T-helper 2 cell (primary cell): ENCODE results near the gene ITGB8.

ENCODE experiments used
- DNase-seq, 5 experiments: peaks; one replicate each; pipeline versions ENCODE4 v3.0.0 to v3.0.0-alpha.2; 2012 to 2022

The ITGB8 gene

DNA sequence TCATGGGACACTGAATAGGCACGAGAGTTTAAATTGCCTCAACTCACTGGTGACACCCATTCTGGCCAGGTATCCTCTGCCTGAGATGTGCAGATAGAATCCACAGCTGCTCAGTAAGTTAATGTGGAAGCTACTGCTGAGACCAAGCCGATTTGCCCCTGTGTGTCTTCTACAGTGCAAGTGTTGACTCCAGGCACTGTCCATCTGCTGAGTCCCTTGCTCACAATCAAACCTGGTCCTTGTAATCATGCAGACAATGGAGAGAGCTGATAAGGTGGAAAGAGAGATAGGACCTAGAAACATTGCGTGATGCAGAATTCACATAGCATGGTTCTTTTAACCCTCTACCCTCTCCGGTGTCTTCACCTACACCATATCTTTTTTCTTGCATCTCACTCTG, 101.4 kb downstream of the ITGB8 start:
- DNase-seq = no peak

DNA sequence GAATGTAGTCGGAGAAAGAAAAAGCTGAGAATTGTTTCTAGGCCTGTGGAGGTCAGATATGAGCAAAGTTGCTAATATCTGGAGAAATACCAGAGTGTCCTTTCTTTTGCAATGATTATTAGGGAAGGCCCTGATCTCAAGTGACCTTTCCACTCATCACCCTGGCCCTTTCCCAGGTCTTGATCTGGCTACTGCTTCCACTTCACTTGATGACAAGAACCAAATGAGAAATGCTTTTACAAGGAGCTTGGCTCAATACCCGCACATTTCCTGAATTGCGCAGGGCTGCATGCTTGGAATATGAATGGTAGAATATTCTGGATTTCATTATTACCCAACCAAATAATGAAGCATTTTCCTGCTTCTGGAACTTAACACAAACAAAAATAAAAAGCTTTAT, 104.6 kb downstream of the ITGB8 start:
- DNase-seq = no peak

DNA sequence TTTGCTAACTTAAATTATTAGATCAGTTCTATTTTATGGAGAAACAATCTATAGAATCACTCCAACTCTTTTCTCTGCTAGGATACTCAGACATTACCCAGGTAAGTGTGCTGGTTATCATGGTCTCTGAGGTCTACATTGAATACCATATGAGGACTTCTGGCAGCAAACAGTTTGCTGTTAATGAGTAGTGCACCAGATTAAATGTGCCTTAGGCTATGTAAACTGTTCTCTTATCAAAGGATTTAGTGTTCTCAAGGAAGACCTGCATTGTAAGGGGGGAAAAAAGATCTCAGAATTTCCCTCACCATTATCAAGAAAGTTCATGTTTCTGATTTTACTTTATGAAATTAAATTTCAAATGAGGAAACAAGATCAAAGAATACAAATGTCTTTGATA, 107.5 kb downstream of the ITGB8 start:
- DNase-seq = no peak

DNA sequence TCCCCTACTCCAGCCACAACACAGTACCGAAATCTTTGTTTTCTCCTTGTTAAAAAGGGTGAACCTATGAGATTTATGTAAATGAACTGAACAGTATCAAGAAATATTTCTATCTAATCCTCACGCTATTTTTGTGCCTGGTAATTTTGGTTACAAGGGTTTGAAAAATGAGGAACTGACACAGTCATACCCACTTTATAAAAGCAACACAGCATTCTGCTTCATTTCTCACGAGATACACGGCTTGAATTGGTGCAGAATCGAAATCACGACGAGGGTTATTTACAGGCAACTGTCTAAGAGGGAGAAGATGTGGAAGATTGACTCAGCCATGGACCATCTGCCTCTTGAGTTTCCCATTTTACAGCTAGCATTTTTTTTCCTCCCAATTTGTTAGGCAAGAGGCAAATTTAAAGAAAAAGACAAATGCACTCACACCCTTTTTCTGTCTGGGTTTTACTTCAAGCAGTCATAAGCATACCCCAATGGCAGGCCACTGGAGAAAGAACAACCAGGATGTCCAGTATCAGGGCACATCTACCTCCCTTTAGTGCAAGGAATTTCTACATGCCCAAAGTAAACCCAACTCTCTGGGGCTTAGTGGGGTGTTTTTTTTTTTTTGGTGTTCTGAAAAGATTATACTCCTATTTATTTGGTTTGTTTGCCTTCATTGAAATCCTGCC, 108.1 kb downstream of the ITGB8 start:
- no peak for DNase-seq

DNA sequence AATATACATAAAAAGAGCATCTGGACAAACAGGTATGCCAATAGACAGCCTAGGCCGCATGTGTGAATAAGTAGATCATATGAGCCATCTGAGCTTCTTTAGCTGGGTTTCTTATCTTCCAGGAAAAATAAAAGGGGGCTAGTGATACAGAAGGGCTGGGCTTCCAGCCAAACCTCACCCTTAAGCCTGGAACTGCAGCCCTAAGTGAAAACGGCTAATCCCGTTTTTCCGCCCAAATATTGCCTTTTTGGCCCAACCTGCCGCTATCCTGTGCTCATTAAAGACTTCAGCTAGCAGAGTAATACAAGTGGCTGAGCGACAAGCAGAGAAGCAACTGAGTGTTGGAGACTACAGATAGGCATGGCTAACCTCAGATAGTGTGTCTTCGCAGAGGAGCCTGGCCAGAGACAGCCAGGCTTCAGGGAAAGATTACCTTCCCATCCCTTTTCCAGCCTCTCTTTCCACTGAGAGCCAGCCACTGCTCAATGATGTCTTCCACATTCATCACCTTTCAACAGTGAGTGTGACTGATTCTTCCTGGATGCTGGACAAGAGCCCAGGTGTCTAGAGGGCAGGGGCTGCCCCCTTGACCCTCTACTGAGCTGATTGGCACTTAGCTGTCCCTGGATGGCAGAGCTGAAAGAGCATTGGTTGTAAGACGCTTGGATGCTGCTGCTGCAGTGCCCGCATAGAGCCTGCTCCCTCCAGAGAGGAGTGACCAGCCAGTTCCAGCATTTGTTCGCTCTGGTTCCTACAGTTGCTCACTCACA, 108.9 kb downstream of the ITGB8 start:
- no peak for DNase-seq

DNA sequence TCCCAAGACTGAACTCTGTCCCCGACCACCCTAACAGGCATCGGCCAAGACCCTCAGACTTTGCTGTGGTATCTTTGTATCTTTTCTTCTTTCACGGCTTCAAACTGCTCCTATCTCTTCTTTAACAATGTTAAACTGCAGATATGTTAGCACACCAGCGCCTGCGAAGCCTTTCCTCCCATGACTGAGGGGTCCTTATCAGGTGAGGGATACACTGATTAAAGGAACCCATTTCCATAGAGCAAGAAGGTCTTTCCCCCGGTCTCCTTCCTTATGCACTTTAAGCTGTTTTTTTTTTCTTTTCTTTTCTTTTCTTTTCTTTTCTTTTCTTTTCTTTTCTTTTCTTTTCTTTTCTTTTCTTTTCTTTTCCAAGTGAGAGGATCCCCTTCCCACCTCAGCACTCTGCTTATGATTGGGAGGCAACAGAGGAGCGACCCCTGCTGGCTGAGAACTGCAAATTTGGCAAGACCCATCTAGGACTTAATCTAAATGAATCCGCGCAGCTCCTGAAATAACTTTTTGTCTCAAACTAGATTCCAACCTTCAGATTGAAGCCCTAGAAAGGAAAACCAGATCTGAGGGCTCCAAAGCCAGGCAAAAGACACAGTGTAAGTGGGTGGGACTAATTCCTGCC, 109.9 kb downstream of the ITGB8 start:
- DNase-seq = peak in 1 of 5 experiments; percentile 10

DNA sequence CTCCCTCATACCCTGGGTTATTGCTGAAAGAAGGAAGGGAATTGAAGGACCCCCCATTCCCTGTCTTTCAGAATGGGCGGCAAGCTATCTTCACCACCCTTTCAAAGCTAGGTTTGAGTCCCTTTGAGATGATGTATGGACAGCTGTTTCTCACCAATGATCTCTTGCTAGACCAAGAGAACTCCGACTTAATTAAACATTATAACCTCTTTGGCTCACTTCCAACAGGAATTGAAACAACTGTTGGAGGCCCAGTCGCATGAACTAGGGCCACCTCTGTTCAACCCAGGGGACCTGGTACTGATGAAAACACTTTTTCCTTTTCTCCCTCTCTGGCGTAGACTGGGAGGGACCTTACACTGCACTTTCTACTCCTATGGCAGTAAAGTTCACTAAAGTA, 110.6 kb downstream of the ITGB8 start:
- no peak for DNase-seq

DNA sequence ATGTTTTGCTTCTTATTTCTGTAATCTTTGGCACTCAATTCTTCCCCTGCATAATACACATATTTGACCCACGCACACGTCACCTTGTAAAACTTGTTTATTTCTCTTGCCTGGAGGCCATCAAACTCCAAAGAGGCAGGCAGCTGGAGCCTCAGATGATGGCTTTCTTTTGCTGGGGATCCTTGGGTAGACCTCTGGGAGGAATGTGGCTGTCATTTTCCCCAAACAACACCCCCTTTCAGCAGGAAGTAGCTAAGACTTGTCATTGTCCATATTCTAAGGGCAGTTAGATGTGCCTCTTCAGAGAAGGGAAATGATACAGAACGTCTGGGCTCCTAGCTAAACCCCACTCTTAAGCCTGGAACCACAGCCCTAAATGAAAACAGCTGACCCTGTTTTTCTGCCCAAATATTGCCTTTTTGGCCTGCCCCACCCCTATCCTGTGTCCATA, 111.3 kb downstream of the ITGB8 start:
- DNase-seq = no peak

DNA sequence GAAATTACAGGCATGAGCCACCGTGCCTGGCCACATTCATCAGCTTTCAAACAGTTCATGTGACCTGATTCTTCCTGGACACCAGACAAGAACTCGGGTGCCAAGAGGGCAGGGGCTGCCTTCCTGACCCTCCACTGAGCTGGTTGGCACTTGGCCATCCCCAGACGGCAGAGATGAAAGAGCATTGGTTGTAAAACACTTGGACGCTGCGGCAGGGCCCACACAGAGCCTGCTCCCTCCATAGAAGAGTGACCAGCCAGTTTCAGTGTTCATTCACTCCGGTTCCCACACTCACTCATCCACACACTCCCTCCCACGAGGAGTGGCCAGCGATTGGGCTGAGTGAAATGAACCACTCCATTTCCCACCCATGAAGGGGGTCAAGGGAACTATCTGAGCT, 112.3 kb downstream of the ITGB8 start:
- DNase-seq = no peak

DNA sequence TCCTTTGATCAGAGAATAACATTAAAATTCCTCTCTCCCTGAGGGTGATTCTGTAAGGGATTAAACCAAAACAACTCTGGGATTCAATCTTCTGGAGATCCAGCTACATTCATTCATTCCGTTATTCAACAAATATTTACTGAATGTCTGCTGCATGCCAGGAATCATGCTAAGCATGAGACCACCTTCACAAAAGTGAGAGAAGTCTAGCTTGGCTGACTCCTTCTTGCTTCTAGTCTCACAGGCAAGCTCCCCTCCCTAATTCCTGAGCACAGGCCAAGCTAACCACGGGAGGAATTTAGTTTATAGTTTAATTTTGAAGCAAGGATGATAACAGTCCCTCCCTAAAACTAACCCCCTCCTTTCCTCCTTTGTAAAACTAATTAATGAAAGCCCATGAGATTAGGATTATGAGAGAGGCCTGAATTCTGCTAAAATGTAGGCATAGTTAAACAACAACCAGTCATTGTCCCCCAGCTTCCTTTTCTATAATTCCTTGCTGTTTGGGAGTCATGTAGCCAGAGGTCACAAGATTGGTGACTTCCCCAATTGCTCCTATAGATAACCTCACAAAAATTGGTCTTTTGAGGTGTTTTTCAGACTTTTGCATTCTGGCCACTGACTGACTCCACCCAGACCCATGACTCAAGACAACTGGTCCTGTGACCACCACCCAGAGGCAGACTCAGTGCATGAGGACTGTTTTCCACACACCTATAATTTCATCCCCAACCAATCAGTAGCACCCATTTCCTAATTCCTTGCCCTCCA, 113.5 kb downstream of the ITGB8 start:
- no peak for DNase-seq

DNA sequence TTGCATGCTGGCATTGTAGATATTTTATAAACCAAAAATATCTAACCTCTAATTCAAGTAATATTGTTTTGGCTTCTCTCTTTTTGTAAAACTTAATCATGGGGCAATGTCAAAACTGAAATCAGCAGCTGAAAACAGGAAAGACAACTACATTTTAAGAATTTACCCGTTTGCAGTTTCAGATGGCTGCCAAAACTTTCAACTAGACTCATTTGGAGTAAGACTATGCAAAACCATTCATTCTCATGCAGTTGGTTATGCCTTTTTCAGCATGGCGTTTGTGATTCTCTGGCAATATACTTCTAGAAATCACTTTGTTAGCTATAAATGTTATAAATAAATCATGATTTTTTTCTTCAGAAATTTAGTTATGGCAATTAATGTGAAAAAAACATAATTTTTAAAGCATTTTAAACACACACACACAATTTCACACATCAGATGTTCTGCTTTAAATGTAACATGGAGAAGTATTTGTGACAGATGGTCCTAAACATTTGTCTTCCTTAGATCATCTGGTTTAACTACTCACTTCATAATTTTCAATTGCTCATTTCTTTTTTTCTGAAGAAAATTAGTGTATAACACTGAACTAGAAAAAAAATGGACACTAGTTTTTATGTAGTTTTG, 116.4 kb downstream of the ITGB8 start:
- DNase-seq = no peak

DNA sequence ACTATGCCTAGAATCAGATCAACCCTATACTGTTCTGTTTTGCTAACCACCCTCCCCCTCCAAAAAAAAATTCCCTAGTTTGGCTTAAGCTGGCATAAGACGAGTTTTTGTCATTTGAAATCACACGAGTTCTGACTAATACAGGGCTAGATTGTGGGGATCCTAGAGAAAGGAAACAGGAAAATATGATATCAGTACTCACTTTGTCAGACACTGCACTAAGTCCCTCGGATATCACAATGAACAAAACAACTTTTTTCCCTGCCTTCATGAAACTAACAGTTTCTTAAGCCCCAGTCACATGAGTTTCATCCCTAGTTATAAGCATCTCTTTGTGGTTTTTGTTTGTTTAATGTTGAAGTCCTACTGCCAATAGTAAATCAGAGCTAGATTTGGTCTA, 118.5 kb downstream of the ITGB8 start:
- no peak for DNase-seq

DNA sequence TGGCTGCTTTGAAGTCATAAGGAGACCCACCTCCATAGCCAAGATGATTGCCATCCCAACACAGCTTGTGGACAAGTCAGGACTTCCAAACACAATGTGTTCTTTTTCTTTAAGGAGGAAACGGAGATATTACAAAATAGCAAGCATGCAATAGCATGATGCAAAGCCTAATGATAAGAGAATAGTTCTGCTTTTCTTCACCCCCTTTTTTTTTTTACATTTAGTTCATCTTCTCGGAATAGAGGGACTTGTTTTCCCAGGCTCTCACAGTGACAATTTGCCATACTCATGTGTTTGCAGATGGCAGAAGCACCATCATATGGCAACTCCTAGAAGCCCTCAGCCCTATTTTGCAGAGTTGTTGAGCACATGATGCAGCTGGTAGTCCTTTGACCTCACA, 119.8 kb downstream of the ITGB8 start:
- no peak for DNase-seq

DNA sequence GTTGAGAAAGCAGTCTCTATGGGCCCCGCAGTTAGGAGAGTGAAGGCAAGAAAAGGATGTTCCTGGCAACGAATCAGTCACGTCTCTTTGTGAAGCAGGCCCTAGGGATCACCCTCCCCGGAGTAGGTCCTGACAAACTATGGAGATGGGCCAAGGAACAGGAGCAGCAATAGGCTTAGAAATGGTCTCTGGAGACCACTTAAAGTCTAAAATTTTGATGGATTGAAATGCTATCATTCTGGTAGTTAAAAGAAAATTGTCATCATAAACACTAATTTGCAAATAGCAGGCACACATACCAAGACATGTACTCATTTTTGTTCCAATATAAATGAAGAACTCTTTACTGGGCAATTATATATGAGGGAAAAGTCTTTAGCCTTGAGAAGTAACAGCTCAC, 123.5 kb downstream of the ITGB8 start:
- no peak for DNase-seq

DNA sequence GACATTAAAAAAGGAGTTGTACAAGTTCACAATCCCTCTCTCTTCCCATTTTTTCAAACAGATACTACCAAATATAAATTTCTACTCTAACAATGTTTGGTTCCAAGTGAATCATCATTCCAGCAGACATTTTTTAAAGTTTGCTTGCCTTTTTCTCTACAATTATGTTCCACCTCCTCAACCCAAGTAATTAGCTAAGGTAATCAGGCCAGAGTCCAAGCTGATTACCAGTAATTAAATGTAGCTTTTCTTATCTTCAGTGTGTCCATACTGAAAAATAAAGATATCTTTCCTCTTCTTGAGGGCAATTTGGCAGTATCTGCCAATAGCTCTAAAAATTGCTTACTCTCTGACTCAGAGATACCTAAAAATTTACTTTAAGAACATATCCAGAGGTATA, 126.0 kb downstream of the ITGB8 start:
- no peak for DNase-seq

DNA sequence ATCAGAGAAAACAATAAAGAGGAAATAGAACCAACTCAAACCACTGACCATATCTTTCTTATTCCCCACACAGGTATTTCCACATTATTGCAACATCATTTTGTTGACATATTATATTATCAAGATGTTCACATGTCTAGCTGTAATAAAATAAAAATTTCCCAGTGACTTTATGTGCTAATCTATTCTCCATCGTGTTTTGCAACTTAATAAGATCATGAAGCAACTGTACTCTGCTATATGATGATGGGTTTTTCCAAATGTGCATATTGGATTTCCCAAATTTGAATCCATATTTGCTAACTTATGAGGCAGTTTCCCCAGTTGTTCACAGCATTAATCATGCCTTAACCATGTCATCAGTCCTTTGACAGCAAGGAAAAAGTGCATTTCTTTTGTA, 127.8 kb downstream of the ITGB8 start:
- no peak for DNase-seq

DNA sequence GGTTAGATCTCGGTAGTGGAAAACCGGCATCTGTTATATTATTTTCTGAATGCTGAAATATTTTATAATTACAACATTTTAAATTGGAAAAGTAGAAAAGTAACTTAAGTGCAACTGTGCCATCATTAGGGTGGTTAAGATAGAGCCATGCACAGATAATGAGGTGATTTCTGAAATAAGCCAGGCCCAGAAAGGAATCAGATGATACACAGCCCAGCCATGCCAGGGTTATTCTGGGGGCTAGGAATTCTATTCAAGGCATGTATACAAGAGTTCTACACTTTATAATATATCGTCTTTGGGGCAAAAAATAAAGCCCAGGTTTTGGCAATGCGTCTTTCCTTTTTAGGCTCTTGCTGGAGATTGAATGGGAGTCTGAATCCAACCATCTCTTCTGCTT, 128.7 kb downstream of the ITGB8 start:
- no peak for DNase-seq

DNA sequence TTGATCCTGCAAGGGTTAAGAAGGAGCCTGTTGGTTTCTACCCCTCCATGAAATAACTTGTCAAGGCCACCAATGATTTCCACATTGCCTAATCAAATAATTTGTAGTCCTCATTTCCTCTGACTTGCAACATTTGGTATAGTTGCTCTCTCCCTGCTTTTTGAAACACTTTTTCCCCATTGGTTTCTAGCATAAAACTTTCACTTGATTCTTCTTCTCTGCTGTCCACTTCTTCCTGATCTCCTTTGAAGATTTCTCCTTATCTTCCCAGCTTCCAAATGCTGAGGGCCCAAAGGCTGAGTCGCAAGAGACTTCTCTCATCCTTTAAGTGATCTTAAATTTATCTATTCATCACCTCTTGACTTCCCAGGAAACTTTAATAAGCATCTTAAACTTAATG, 134.2 kb downstream of the ITGB8 start:
- no peak for DNase-seq
